HepG2 (cell line): Measurements from ENCODE around the gene TPD52L2. TPM values are rescaled to one million over a fixed set of nuclear protein-coding genes. Genes with fewer than 3 reads are reported as not detected.

Experiments used
- ATAC-seq: fragments of 200-7000 bp; cut with Tn5 transposase; 3 replicates; pipeline ENCODE4 v1.9.1; 2020; ENCODE audit warnings: mild to moderate bottlenecking, moderate library complexity
- BruUV-seq: library from RNA; stranded (reverse); fragments of 400-500 nt; replicated peaks from 2 replicates; lab custom pipeline; 2021; lab: Mats Ljungman, UMichigan
- CTCF ChIA-PET: fragments of 300-600 bp; formaldehyde crosslinking; extraction: SDS; loops from one replicate; lab custom pipeline; 2021; ENCODE audit warnings: low total read pairs, inconsistent platforms, low intra/inter-chr PET ratio; lab: Yijun Ruan, JAX
- POLR2A ChIA-PET: fragments of 350-600 bp; sonication (Branson Sonifier 250); formaldehyde crosslinking; loops from one replicate; lab custom pipeline; 2020; ENCODE audit warnings: antibody characterized with exemption, inconsistent platforms; lab: Yijun Ruan, JAX
- DNase-seq: peaks from one replicate; pipeline ENCODE4 v3.0.0-alpha.2; 2015; ENCODE audit warnings: low spot score
- FAIRE-seq: peaks from 3 replicates; lab custom pipeline; 2011; peaks lifted over from hg19 to GRCh38; lab: Jason Lieb, UNC
- H2AFZ ChIP-seq: one replicate; pipeline ENCODE4 v1.6.1; 2011; ENCODE audit warnings: low read length, inconsistent platforms
- H3K27ac ChIP-seq: fragments of 300-600 bp; 3 replicates; pipeline ENCODE4 v1.8.0; 2011; ENCODE audit warnings: mixed run types, mild to moderate bottlenecking, mixed read lengths, low read length, inconsistent platforms; ENCODE audit not compliant: insufficient read depth; ENCODE audit errors: extremely low read length
- H3K27me3 ChIP-seq, 2 experiments: fragments of 200-600 bp in 1 of 2; 2 replicates in 1 of 2; 3 replicates in 1 of 2; pipeline versions ENCODE4 v1.6.0 to v1.8.0; 2011; ENCODE audit warnings: low read length in 2 of 2, mild to moderate bottlenecking in 2 of 2, moderate library complexity in 2 of 2, inconsistent platforms in 1 of 2; ENCODE audit not compliant: insufficient read depth in 2 of 2, control insufficient read depth in 1 of 2
- H3K36me3 ChIP-seq, 2 experiments: fragments of 200-600 bp in 1 of 2; replicated peaks in 1 of 2; 2 replicates in 1 of 2; 3 replicates in 1 of 2; pipeline versions ENCODE4 v1.5.1 to v1.8.0; 2011; ENCODE audit warnings: low read length in 2 of 2, inconsistent platforms in 1 of 2; ENCODE audit not compliant: insufficient read depth in 2 of 2, control insufficient read depth in 1 of 2
- H3K4me1 ChIP-seq: 2 replicates; pipeline ENCODE4 v1.5.1; 2012; ENCODE audit warnings: low read length, inconsistent platforms; ENCODE audit not compliant: insufficient read depth
- H3K4me2 ChIP-seq: 2 replicates; pipeline ENCODE4 v1.6.0; 2011; ENCODE audit warnings: low read depth, low read length, inconsistent platforms
- H3K4me3 ChIP-seq, 3 experiments: fragments of 200-600 bp in 1 of 3; sonication (generic), shearing (Covaris generic) in 1 of 3; replicated peaks in 1 of 3; 2 replicates each; pipeline ENCODE4 v1.5.1; 2011 to 2016; ENCODE audit warnings: low read length in 3 of 3, inconsistent platforms in 2 of 3, low read depth in 2 of 3, mild to moderate bottlenecking in 2 of 3, control low read depth in 1 of 3, mixed read lengths in 1 of 3; ENCODE audit not compliant: insufficient read depth in 1 of 3
- H3K79me2 ChIP-seq: one replicate; pipeline ENCODE4 v1.6.1; 2011; ENCODE audit warnings: low read length, inconsistent platforms; ENCODE audit not compliant: insufficient read depth
- H3K9ac ChIP-seq: 2 replicates; pipeline ENCODE4 v1.6.0; 2011; ENCODE audit warnings: mild to moderate bottlenecking, low read depth, low read length, inconsistent platforms; ENCODE audit not compliant: insufficient read depth
- H3K9me3 ChIP-seq: 2 replicates; pipeline ENCODE4 v1.5.1; 2012; ENCODE audit warnings: mild to moderate bottlenecking, low read length
- H4K20me1 ChIP-seq: 2 replicates; pipeline ENCODE4 v1.6.0; 2011; ENCODE audit warnings: inconsistent platforms, mild to moderate bottlenecking, low read length, moderate library complexity; ENCODE audit not compliant: insufficient read depth
- CEBPG ChIP-seq: IDR thresholded peaks from 2 replicates; pipeline ENCODE4 v1.6.1; 2016
- FOXK2 ChIP-seq: fragments of 450-650 bp; IDR thresholded peaks from 2 replicates; pipeline ENCODE4 v1.6.1; 2016
- JARID2 ChIP-seq: sonication (generic); formaldehyde crosslinking; IDR thresholded peaks from 2 replicates; pipeline ENCODE4 v1.8.1; 2023; ENCODE audit warnings: missing genetic modification reagents, inconsistent platforms; ENCODE audit not compliant: insufficient replicate concordance
- KLF11 ChIP-seq: IDR thresholded peaks from 2 replicates; pipeline ENCODE4 v1.6.1; 2016; ENCODE audit warnings: missing compliant biosample characterization
- MBNL3 ChIP-seq: fragments of 250-450 bp; sonication (Bioruptor Pico); conservative IDR thresholded peaks from 2 replicates; pipeline ENCODE4 v1.8.0; 2022; ENCODE audit warnings: mild to moderate bottlenecking, inconsistent platforms
- MEIS1 ChIP-seq: sonication (generic); formaldehyde crosslinking; IDR thresholded peaks from 2 replicates; pipeline ENCODE4 v1.9.0; 2021; ENCODE audit warnings: mild to moderate bottlenecking, missing genetic modification reagents, moderate library complexity, borderline replicate concordance
- MYPOP ChIP-seq: sonication (generic); formaldehyde crosslinking; IDR thresholded peaks from 2 replicates; pipeline ENCODE4 v1.8.1; 2023; ENCODE audit warnings: mild to moderate bottlenecking, moderate library complexity, missing genetic modification reagents
- NR3C1 ChIP-seq: sonication (generic); formaldehyde crosslinking; IDR thresholded peaks from 2 replicates; pipeline ENCODE4 v1.4.0; 2020; ENCODE audit warnings: missing genetic modification reagents
- TCF12 ChIP-seq, 2 experiments: fragments of 450-650 bp in 1 of 2; sonication (generic) in 1 of 2; formaldehyde crosslinking in 1 of 2; IDR thresholded peaks; 2 replicates each; pipeline versions ENCODE4 v1.6.1 to v1.8.0; 2017 to 2022; ENCODE audit warnings: antibody characterized with exemption in 1 of 2, mild to moderate bottlenecking in 1 of 2, missing genetic modification reagents in 1 of 2, moderate library complexity in 1 of 2
- THAP11 ChIP-seq: IDR thresholded peaks from 2 replicates; pipeline ENCODE4 v1.6.1; 2016; ENCODE audit warnings: missing biosample characterization, missing genetic modification reagents
- ZBTB10 ChIP-seq: sonication (generic); formaldehyde crosslinking; IDR thresholded peaks from 2 replicates; pipeline ENCODE4 v1.4.0; 2020; ENCODE audit warnings: missing genetic modification reagents, borderline replicate concordance
- ZNF124 ChIP-seq: sonication (generic); formaldehyde crosslinking; IDR thresholded peaks from 2 replicates; pipeline ENCODE4 v1.4.0; 2020; ENCODE audit warnings: missing genetic modification reagents
- ZNF543 ChIP-seq: sonication (generic); formaldehyde crosslinking; IDR thresholded peaks from 2 replicates; pipeline ENCODE4 v1.4.0; 2020; ENCODE audit warnings: mild to moderate bottlenecking, missing genetic modification reagents
- ZNF562 ChIP-seq: sonication (generic); formaldehyde crosslinking; IDR thresholded peaks from 2 replicates; pipeline ENCODE4 v1.8.0; 2022; ENCODE audit warnings: missing genetic modification reagents, borderline replicate concordance
- ZNF574 ChIP-seq: sonication (generic); formaldehyde crosslinking; IDR thresholded peaks from 2 replicates; pipeline ENCODE4 v1.4.0; 2020; ENCODE audit warnings: missing genetic modification reagents
- WGBS: methylation state at CpG from one replicate; pipeline ENCODE4 v1.1.6; 2017; ENCODE audit warnings: low lambda C conversion rate; 5-methylcytosine and 5-hydroxymethylcytosine counted together
- in situ Hi-C: cut with HindIII; loops from 2 replicates; pipeline ENCODE4 v1.10.0; 2017; ENCODE audit warnings: low pct_unique_long_range_greater_than_20kb; ENCODE audit not compliant: extremely low pct_ligation_motif_present
- intact Hi-C: fragments of 100-400 bp; cut with micrococcal nuclease; formaldehyde crosslinking; loops from one replicate; pipeline ENCODE4 v1.10.0; 2022; ENCODE audit not compliant: unreplicated experiment
- polyA plus RNA-seq, 8 experiments: library from polyadenylated mRNA; depleted of rRNA in 3 of 8; stranded (reverse) in 7 of 8; unstranded in 1 of 8; fragments of >200 nt; fragmentation: Illumina TruSeq in 4 of 8; extraction: Trizol in 4 of 8; gene quantifications; 2 replicates each; pipeline versions ENCODE4 v1.2.1 to v1.2.3, GENCODE V29; 2011 to 2016; ENCODE audit warnings: low read depth in 4 of 8, missing spikeins in 1 of 8, mixed read lengths in 1 of 8; ENCODE audit not compliant: insufficient read depth in 1 of 8
- total RNA-seq, 5 experiments: library from RNA; depleted of rRNA; stranded (reverse); fragments of >200 nt; fragmentation: Illumina TruSeq; extraction: Trizol; gene quantifications; 2 replicates each; pipeline ENCODE4 v1.2.3, GENCODE V29; 2016; ENCODE audit warnings: low read depth in 1 of 5

TPD52L2 gene
- total and polyA plus RNA-seq, 2 of the 13 experiments (the other 11 are each of a cell fraction or from before 2014, with no cell fraction given) = 156 to 184 TPM

GRCh38 chr20:63897978-63898561, 33.0 kb downstream of the TPD52L2 start:
- BruUV-seq = no TSS peak
- Histone ChIP-seq H3K9ac (peak overlapping the region; percentile 7; the same call in 1 of the 2 replicates), H3K27ac (peak overlapping the region; percentile 0), H3K4me1 (peaks cover 57% of the 10 kb centered on the region), H4K20me1 (peaks cover 43% of the 10 kb centered on the region; the same call in 1 of the 2 replicates), H2AFZ (no peak overlapping the region), H3K4me3 (no peak overlapping the region), H3K4me2 (no peak overlapping the region), H3K79me2 (peaks cover 67% of the 10 kb centered on the region), H3K27me3 (no peaks in the 10 kb centered on the region; a peak in 1 of 5 replicates), H3K9me3 (no peaks in the 10 kb centered on the region), H3K36me3 (peaks cover 8 to 12% of the 10 kb centered on the region in 2 experiments)
- 92% methylated on average over 6 of the region's 6 CpGs for WGBS
- FAIRE-seq (no peak), DNase-seq (no peak), ATAC-seq (no peak)
- in situ Hi-C loops (no loop called here), intact Hi-C loops (no loop called here)
- POLR2A ChIA-PET = interaction anchor here (2.6 to 4.7 kb wide), 3 partner anchors 33 to 82 kb away, joined by 26 to 71 read pairs (median 29); partner anchors contain the start of genes PRPF6, SAMD10, TPD52L2 and UCKL1
- CTCF ChIA-PET = no interaction called here
- no peak for TF ChIP-seq ZBTB10 (CRISPR knock-in tag)
- TF ChIP-seq MBNL3 (CRISPR knock-in tag) = no peak
- no peak for TF ChIP-seq THAP11 (CRISPR knock-in tag)
- no peak for TF ChIP-seq FOXK2
- no peak for TF ChIP-seq ZNF543 (CRISPR knock-in tag)
- 0 out of 2 replicates have a peak, but pooled peaks have one; percentile 8 for TF ChIP-seq MEIS1 (CRISPR knock-in tag)
- TF ChIP-seq ZNF124 (CRISPR knock-in tag) = no peak
- no peak for TF ChIP-seq TCF12 (IDR thresholded peaks at IDR 0.05)
- TF ChIP-seq TCF12 (CRISPR knock-in tag; IDR thresholded peaks at IDR 0.05) = no peak
- TF ChIP-seq MYPOP (CRISPR knock-in tag) = no peak
- no peak for TF ChIP-seq ZNF562 (CRISPR knock-in tag)
- no peak for TF ChIP-seq ZNF574
- TF ChIP-seq NR3C1 = no peak
- TF ChIP-seq JARID2 (CRISPR knock-in tag) = no peak
- TF ChIP-seq KLF11 (CRISPR knock-in tag) = no peak
- no peak for TF ChIP-seq CEBPG
